GM23248 (cell line): ENCODE measurements around the gene UROD.

Experiments used
- EZH2 ChIP-seq: fragments of 200-600 bp; sonication (generic); IDR thresholded peaks from 2 replicates; pipeline ENCODE4 v1.6.1; 2018; ENCODE audit warnings: antibody characterized with exemption, mild to moderate bottlenecking; ENCODE audit not compliant: insufficient read depth, poor library complexity, severe bottlenecking
- EZH2phosphoT487 ChIP-seq: fragments of 200-600 bp; sonication (generic); IDR thresholded peaks from 2 replicates; pipeline ENCODE4 v1.6.1; 2018; ENCODE audit warnings: antibody characterized with exemption, moderate library complexity, mild to moderate bottlenecking, low read depth; ENCODE audit not compliant: insufficient read depth

DNA sequence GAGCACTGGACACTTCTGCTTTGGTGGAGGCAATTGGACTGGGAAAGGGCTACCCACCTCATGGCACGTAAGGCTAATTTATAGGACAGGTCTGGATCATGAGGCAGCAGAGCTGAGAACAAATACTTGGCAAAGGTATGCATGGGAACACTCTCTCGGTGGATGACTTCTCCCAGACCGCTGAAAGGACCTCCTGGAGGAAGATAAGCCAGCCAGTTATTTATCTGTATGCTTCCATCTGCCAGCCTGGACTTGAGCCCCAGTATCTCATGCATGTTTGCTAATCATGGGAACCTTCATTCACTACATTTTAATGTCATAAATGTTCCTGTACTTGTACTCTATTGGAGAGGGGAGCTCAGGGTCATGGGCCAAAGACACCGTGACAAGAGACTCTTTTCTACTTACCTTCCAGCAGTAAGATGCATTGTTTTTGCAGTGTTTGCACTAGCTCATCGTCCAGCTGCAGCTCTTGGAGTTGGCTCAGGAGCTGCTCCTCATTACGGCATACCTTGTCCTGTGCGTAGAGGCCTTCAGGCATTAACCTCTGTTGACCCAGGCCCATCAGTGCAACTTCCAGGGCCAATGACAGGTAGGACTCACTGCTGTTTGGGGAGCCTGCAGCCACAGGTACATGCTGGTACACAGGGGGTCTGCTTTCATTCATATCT is 23.7 kb downstream of the UROD start:
- TF ChIP-seq EZH2 (no peak), EZH2phosphoT487 (no peak)
